Activated naive CD4-positive, alpha-beta T cell treated with anti-CD3 and anti-CD28 coated beads, Interleukin-2, amount 50 U/mL, for 16 hours (primary cell): ENCODE results near the gene OLA1.

ENCODE experiments used
- DNase-seq: peaks from one replicate; pipeline ENCODE4 v3.0.0-alpha.2; 2020

Gene OLA1

DNA sequence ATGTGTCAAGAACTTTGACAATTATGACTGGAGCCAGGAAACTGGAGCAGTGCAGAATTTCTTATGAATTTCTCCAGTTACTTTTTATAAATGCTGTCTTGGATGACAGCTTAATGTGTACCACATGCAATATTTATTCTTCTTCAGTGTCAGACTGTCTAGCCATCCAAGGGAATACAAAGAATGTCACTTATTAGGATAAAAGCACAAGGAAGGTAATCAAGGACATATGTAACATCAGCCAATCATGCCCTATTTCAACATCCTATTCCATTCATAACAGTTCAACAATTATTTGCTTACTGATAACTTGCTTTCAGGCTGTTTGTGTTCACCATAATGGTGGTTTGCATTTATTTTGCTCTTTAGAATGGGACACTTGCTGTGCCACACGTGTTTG, 139.8 kb downstream of the OLA1 start:
- no peak for DNase-seq

- DNase-seq = no peak
Measured at GRCh38 chr2:174106736-174107135, 141.6 kb downstream of the OLA1 start.

- DNase-seq = no peak
Measured at GRCh38 chr2:174094542-174094941, 153.8 kb downstream of the OLA1 start.

GRCh38 chr2:174090476-174090875, 157.9 kb downstream of the OLA1 start:
- no peak for DNase-seq

DNA sequence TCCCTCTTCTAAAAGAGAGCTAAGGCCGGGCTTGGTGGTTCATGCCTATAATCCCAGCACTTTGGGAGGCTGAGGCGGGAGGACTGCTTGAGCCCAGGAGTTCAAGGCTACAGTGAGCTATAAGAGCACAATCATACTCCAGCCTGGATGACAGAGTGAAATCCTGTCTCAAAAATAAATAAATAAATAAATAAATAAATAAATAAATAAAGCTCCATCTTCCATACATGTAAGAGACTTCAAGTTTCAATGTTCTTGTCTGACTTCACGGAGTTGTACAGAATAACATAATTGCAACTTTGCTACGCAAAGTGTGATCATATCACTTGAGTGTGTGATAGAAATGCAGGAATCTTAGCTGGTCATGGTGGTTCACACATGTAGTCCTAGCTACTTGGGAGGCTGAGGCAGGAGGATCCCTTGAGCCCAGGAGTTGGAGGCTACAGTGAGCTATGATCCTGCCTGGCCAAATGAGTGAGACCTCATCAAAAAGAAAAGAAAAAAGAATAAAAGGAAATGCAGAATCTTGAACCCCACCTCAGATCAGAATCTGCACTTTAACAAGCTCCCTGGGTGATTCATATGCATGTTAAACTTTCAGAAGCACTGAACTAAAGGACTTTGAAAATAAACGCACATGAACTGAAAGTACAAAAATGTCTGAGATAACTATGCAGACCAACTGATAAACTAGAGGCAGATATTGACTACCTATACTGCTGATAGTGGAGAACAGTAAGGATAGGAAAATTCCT, 159.4 kb downstream of the OLA1 start:
- DNase-seq = no peak

GRCh38 chr2:174086708-174087107, 161.6 kb downstream of the OLA1 start:
- DNase-seq = no peak

- DNase-seq = no peak
Measured at GRCh38 chr2:174085781-174086180, 162.6 kb downstream of the OLA1 start.

GRCh38 chr2:174083843-174084458, 164.4 kb downstream of the OLA1 start:
- no peak for DNase-seq

GRCh38 chr2:174080672-174081121, 167.6 kb downstream of the OLA1 start:
- DNase-seq = no peak

DNA sequence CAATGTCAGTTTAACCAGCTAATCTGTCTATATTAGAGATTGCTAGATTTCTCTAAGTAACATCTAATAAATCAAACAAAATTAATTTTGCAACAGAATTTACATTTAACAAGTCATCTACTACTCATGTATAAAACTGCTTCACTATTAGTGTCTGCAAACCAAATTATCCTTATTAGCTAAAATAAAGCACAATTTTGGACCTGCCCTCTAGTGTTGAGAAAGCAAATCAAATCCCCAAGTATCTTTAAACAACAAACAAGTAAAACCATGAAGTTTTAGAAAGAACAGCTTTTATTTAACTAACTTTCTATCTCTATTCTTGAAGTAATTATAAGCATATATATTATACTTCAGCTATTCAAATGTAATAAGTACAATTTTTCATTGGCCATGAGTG, 170.1 kb downstream of the OLA1 start:
- DNase-seq = no peak

GRCh38 chr2:174076975-174077374, 171.4 kb downstream of the OLA1 start:
- no peak for DNase-seq

DNA sequence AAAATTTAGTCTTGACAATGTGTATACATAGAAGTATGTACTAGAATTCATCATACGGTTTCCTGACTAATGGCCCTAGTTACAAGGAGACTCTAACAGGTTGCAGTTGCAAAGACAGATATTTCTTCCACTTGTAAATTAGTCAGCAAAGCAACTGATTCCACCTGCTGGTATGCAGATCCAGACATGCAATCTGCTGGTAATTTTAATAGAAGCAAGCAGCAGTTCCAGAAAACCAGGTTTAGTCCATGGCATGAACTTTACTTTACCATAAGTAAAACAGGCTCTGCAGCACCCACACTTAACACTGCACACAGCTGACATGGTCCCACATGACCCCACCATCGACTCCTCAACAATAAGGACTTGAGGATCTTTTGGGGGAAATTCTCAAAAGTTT, 172.3 kb downstream of the OLA1 start:
- DNase-seq = no peak

GRCh38 chr2:174074831-174075230, 173.5 kb downstream of the OLA1 start:
- no peak for DNase-seq

GRCh38 chr2:174072857-174073256, 175.5 kb downstream of the OLA1 start:
- DNase-seq = no peak

DNA sequence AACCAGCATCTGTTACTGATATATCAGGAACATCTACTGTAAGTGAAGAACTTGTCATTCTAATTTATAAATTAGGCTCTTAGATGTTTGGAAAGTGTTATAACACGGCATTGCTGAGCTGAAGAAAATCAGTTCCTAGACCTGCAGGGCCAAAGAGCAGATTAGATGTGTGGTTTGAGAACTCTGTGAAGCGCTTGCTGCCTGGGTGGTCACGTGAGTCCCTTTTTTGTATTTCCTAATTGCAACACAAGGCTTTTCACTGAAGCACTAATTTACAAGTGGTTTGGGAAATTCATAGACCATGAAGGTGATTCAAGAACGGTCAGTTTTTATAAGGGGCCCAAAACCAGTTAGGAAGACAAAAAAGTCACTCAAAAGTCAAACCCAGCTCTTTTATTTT, 176.3 kb downstream of the OLA1 start:
- no peak for DNase-seq

- no peak for DNase-seq
Measured at GRCh38 chr2:174071321-174071720, 177.0 kb downstream of the OLA1 start.

GRCh38 chr2:174070281-174070680, 178.1 kb downstream of the OLA1 start:
- DNase-seq = no peak

- DNase-seq = no peak
Measured at GRCh38 chr2:174067815-174068214, 180.5 kb downstream of the OLA1 start.

DNA sequence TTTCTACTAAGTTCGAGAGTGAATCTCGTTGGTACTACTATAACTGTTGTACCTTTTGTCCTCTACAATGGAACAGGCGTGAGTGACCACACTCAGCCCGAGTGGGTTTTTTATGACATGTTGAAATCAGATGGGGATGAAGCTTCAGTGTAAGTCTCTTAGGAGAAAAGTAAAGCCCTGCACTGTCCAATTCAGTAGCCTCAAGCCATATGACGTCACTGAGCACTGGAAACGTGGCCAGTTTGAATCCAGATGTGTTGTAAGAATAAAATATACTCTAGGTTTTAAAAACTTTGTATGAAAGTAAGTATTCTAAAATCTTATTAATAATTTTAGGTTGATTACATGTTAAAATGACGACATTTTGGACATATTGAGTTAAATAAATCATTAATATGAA, 181.5 kb downstream of the OLA1 start:
- no peak for DNase-seq

DNA sequence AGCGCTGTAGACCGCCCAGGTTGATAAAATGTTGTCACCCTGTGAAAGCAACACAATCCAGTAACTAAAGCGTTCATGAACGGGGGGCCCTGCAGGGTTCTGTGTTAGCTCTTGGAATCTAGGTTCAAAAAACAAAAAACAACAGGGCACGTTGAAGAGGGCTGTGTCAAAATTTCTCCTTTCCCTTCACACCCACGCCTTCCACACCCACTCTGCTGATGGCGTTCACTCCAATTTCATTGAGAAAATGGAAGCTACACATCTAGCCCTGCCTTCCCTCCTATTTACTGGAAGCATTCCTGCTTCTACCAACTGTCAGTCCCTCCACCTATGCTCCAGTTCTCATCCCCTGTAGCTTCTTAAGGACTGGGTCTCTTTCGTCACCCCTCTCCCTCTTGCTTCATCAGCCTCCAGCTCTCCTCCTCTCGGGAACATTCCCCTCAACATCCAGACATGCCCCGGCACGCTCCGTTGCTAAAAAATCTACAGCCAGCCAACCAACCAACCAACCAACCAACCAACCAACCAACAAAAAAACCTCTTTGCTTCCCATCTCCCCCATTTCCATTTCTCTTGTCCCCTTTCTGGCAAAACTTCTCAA, 184.7 kb downstream of the OLA1 start:
- no peak for DNase-seq

- no peak for DNase-seq
Measured at GRCh38 chr2:174062934-174063333, 185.4 kb downstream of the OLA1 start.

- no peak for DNase-seq
Measured at GRCh38 chr2:174059884-174060244, 188.5 kb downstream of the OLA1 start.

- DNase-seq = no peak
Measured at GRCh38 chr2:174059178-174059883, 189.0 kb downstream of the OLA1 start.

- no peak for DNase-seq
Measured at GRCh38 chr2:174058456-174058855, 189.9 kb downstream of the OLA1 start.
